Measurements from ENCODE around the gene SIPA1. TPM values are rescaled to one million over a fixed set of nuclear protein-coding genes. Genes with fewer than 3 reads are reported as not detected.

SIPA1 gene
- total and polyA plus RNA-seq, 2 of the 13 experiments (the other 11 are each of a cell fraction or from before 2014, with no cell fraction given), result 5.8 to 7.7 TPM

GRCh38 chr11:65662799-65663638 is 25.1 kb downstream of the SIPA1 start, which contains the start of gene RELA (continued):
- no peak for TF ChIP-seq ZNF446 (CRISPR knock-in tag; IDR thresholded peaks at IDR 0.05)
- peak; percentile 85; the same call in 1 of the 2 replicates for TF ChIP-seq ZNF761 (CRISPR knock-in tag; conservative IDR thresholded peaks at IDR 0.05)
- no peak for TF ChIP-seq SOX6 (IDR thresholded peaks at IDR 0.05)
- peak; percentile 23; the same call in 1 of the 2 replicates for TF ChIP-seq SOX6 (CRISPR knock-in tag; IDR thresholded peaks at IDR 0.05)
- peak; percentile 73; the same call in 1 of the 2 replicates for TF ChIP-seq ZNF552 (CRISPR knock-in tag; IDR thresholded peaks at IDR 0.05; ENCODE audit: borderline replicate concordance)
- no peak for TF ChIP-seq ZNF879 (CRISPR knock-in tag; IDR thresholded peaks at IDR 0.05)
- TF ChIP-seq PAXIP1 (CRISPR knock-in tag; conservative IDR thresholded peaks at IDR 0.05), result peak; percentile 50
- TF ChIP-seq IKZF5 (CRISPR knock-in tag; IDR thresholded peaks at IDR 0.05), result peak; percentile 43; the same call in 1 of the 2 replicates
- TF ChIP-seq ZNF740 (CRISPR knock-in tag; IDR thresholded peaks at IDR 0.05), result no peak
- no peak for TF ChIP-seq ZNF17 (CRISPR knock-in tag; IDR thresholded peaks at IDR 0.05)
- TF ChIP-seq FOXA3 (CRISPR knock-in tag; IDR thresholded peaks at IDR 0.05), result no peak
- TF ChIP-seq ZNF883 (CRISPR knock-in tag; IDR thresholded peaks at IDR 0.05; ENCODE audit: not compliant biosample characterization), result no peak
- 0 out of 2 replicates have a peak, but pooled peaks have one; percentile 12 for TF ChIP-seq TFE3 (CRISPR knock-in tag; IDR thresholded peaks at IDR 0.05)
- TF ChIP-seq ZNF234 (CRISPR knock-in tag; conservative IDR thresholded peaks at IDR 0.05), result no peak
- TF ChIP-seq MED13 (CRISPR knock-in tag; IDR thresholded peaks at IDR 0.05), result no peak
- TF ChIP-seq SRF (IDR thresholded peaks at IDR 0.05; ENCODE audit: low read depth, low read length), result no peak
- no peak; the same call in 1 of the 2 replicates for TF ChIP-seq ZNF510 (CRISPR knock-in tag; IDR thresholded peaks at IDR 0.05; ENCODE audit: low read depth)
- no peak for TF ChIP-seq IKZF1 (IDR thresholded peaks at IDR 0.05)
- TF ChIP-seq GRHL1 (CRISPR knock-in tag; conservative IDR thresholded peaks at IDR 0.05), result no peak
- no peak; the same call in 1 of the 2 replicates for TF ChIP-seq ZNF841 (CRISPR knock-in tag; IDR thresholded peaks at IDR 0.05; ENCODE audit: borderline replicate concordance)
- peak; percentile 82; the same call in 1 of the 2 replicates for TF ChIP-seq PAX8 (CRISPR knock-in tag; IDR thresholded peaks at IDR 0.05; ENCODE audit: borderline replicate concordance)
